HG03060 (cell line): ENCODE data around the gene POU6F2.

ENCODE experiments used
- ATAC-seq: cut with Tn5 transposase; IDR thresholded peaks from one replicate; pipeline ENCODE4 v1.9.1; 2021; ENCODE audit warnings: low read depth, moderate number of reproducible peaks; ENCODE audit not compliant: unreplicated experiment

Gene POU6F2

GRCh38 chr7:39102234-39102633 is 124.5 kb downstream of the POU6F2 start:
- no peak for ATAC-seq

DNA sequence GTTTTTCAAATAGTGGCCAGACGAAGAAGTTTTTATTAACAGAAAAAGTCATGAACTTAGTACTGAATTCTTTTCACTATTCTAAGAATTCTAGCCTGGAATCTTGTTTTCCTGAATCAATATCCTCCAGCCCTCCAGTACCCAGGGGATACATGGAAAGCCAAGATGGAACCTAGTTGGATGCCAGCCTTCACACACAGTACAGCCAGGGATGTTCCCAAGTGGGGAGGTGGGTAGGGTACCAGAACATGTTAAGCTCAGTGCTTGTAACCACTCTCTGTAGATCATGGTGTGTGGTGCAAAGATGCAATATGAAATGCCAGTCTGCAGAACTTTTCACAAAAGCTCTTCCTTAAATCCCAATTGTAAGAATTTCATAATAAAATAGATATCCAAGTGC is 128.0 kb downstream of the POU6F2 start:
- ATAC-seq = no peak

DNA sequence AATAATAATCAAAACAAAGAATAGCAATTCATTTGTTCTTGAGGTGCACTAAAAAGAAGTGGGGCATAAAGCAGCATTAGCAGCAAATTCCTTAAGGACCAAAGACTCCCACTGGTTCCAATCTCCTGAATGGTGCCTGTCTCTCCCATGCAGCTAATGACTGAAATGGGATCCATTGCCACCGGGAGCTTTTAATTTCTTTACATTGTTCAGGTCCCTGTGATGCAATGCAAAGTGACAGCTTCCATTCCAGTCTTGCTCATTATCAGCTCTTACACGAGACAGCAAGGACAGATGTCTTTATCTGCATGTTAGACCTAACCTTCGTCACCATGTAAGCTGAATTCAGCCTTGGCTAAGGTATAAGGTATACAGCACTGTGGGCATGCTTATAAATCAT is 148.1 kb downstream of the POU6F2 start:
- no peak for ATAC-seq

- no peak for ATAC-seq
These were observed 149.3 kb downstream of the POU6F2 start for GRCh38 chr7:39127058-39127457.

GRCh38 chr7:39128287-39128843 is 150.7 kb downstream of the POU6F2 start:
- no peak for ATAC-seq

DNA sequence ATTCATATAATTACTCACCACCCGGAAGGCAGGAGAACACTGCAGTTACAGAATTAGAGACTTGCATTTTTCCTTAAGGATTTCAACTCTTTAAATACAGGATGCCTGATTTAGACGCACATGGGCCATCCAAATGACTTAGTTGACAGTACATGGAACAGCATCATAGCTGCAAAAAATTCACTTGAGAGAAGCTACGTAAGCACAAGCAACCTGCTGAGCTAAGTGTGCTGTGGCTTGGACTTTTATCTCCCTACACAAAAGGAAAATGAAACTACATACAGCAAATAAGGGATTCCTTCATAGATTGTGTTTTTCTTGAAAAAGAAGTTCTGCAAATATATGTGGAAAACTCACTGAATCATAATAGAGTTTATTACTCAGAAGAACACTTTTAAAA is 152.6 kb downstream of the POU6F2 start:
- no peak for ATAC-seq

DNA sequence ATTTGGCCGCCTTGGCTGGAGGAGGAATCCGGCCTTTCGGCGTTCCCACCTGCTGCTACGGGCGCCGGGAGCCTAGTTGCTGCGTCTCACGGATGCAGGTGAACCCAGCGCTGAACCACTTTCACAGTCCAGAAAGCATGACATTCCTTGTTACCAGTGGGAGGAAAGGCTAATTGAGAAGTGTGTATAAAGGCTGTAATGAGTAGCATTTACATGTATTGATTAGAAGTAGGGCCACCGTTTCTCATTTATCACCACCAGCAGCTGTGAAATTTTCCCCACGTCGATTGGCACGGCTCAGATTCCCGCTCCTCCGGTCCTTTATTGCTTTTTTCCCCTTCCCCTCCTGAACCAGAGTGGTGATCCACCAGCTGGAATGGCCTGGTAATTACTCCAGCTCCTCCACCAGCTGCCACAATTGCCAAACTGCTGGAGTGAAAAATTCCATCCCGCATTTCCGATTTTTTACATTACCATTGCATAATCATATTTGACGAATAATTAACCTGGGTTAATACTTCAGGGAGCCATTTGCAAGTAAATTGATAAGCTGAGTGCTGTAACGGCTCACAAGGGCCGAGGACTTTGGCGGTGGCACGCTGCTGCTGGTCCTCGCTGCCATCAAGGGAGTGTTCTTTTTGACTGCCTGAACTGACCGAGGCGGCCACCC is 153.3 kb downstream of the POU6F2 start:
- no peak for ATAC-seq

- ATAC-seq = no peak
These were observed 154.6 kb downstream of the POU6F2 start for GRCh38 chr7:39132306-39132705.

GRCh38 chr7:39133088-39133487 is 155.4 kb downstream of the POU6F2 start:
- no peak for ATAC-seq

DNA sequence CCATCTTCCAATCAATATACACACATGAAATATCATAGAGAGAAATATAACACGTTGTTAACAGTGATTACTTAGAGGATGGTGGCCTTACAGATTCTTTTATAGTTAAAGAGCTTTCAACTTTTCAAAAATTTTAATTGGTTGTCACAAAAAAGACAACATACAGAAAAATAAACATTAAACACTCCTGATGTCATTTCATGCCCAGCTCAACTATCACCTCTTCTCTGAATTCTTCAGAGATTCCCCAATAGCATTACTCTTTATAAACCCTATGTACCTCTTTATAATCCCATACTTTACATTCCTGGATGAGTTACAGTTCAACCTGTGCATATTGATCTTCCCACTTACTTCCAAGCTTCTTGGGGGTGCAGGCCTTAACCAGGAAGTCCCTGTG is 159.8 kb downstream of the POU6F2 start:
- no peak for ATAC-seq

DNA sequence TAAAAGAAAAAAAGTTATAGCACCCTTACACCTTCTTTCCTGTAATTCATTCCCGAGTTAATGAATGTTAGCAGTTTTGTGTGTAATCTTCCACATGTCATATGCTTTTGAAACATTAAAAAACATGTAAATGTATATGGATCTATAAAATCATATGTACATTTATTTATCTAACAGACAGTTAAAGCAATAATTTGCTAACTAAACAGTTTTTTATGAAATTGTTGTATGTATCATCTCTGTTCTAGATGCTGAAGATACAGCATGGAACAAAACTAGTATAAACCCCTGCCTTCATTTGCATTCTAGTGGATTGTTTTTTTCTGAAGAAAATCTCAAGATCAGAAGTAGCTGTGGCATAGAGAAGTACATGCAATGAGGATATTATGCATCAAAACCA is 165.0 kb downstream of the POU6F2 start:
- no peak for ATAC-seq

- no peak for ATAC-seq
These were observed 166.7 kb downstream of the POU6F2 start for GRCh38 chr7:39144420-39144819.

DNA sequence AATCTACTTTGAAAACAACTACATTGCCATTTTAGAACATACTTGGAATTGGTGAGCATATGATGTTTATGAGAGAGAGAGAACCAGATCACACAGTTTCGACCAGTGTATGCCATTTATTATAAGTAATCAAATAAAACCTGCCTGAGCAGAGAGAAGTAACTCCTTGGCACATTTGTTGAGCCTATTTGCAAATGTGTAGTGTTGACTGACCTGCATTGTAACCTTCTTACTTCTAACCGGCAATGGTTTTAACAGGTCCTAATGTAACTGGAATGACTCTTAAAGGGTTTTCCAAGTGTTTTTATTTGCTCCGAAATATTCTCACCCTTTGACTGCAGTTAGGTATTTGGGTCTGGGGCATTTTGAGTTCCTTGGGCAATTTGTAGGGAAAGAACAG is 167.6 kb downstream of the POU6F2 start:
- ATAC-seq = no peak

DNA sequence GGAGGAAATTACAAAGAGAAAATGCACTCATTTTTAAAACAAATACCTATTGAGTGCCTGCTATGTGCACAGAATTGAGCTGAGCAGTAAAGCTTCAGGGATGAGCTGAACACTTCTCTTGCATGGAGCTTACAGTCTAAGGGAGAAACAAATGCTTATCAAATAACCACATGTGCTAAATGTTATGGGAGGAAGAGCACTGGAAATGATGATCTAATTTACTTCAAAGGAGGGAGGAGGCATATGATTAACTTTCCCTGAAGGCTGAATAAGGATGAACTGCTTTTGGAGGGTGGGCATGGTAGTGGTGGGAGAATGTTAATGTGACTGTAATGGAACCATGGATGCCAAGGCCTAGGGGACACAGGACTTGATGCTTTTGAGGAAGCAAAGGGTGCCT is 168.2 kb downstream of the POU6F2 start:
- ATAC-seq = no peak

DNA sequence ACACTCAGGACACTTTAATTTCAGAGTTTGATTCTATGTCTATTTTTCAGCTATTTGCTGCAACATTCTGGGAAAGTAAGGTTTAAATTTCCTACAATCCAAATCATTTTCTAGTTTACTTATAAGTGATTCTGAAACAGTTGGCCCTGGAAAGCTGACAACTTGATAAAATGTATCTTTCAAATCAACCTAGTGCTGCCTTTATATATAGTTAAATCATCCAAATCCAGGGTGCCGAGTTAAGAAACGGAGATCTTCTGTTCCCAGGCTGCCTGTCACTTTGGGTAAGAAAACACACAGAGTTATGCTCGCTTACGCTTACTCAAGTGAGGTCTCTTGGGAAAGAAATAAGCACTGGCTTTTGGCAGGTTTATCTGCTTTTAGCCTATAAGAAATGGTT is 175.0 kb downstream of the POU6F2 start:
- no peak for ATAC-seq

DNA sequence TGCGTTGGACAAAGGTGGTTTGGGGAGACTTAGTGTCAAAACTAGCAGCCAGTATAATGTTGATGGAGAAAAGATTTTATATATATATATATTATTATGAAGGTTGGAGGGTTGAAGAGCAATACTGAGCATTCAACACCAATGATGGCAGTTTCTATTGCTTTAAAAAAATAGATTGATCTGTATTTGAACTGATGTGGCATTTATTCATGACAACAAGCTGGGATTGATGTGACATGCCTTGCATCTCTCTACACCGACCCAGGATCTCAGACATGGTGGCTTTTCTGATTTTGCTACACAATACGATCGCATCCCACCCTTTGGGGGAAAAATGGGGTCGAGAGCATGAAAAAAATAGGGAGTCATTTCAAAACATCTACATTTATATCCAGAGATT is 175.4 kb downstream of the POU6F2 start:
- no peak for ATAC-seq

DNA sequence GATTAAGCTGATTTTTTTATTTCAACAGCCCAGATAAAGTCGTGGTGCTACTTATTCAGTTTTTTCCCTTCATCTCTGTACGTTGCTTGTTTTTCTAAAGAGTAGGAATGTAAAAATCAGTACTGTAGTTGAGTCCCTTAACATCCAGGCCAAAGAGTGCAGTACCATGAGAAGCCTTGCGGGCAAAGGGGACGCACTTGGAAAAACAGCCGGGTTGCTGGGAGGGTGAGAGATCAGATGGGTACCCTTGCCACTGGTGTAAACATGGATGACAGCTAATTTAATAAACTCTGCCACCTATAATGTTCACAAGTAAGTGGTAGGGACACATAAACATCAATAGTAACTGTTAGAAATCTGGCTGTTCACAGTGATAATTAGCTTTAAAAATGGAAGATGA is 175.9 kb downstream of the POU6F2 start:
- ATAC-seq = no peak

DNA sequence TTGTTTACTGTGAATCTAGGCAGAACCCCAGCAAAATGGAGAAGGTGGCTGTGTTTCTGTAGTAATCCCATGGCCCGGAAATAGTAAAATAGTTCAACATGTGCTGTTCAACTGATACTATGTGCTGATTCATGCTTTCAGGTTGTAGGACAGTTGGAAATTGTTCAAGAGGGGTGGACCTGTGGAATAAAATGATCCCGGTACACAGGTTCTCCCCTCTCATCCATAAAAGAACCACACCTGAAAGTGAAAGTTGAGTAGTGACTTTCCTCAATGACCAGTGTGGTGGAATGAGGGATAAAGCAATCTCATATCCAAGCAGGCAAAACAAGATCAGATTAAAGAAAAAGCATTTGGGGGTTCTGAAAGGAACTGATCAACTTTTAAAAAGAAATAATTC is 177.1 kb downstream of the POU6F2 start:
- no peak for ATAC-seq

GRCh38 chr7:39158367-39158766 is 180.7 kb downstream of the POU6F2 start:
- no peak for ATAC-seq

DNA sequence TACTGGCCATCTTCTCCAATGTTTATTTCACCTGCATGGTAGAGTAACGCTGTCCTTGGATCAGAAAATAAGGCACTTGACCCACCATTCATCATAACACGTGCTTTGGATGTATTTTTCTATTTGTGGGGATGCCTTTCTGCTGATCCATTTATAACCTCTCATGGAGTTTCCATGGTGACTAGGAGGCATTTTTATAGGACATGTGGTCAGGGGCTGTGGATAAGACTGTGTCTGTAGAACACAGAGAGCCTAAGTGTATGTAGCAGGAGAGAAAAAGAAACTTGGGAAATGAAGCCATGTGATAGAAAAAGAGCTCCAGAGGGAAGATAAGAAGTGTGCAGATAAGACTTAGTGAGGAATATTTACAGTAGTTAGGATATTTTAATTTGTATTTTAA is 184.2 kb downstream of the POU6F2 start:
- ATAC-seq = no peak

GRCh38 chr7:39164887-39165286 is 187.2 kb downstream of the POU6F2 start:
- ATAC-seq = no peak

- ATAC-seq = no peak
These were observed 190.8 kb downstream of the POU6F2 start for GRCh38 chr7:39168403-39169098.
